HEK293T (cell line): ENCODE results near the gene ZNF57.
"Not testable (repeated sequence)": the region's sequence is repeated elsewhere in the genome, so short reads cannot be mapped to it uniquely, and the experiment has no call there.

ENCODE experiments used
- CTCF ChIA-PET: fragments of 350-600 bp; formaldehyde crosslinking; extraction: SDS; loops from one replicate; lab custom pipeline; 2021; ENCODE audit warnings: antibody characterized with exemption, inconsistent platforms; lab: Yijun Ruan, JAX
- POLR2A ChIA-PET: fragments of 350-600 bp; formaldehyde crosslinking; extraction: SDS; loops from one replicate; lab custom pipeline; 2020; ENCODE audit warnings: antibody characterized with exemption, inconsistent platforms; lab: Yijun Ruan, JAX
- DNase-seq: peaks from one replicate; pipeline ENCODE4 v3.0.0; 2012; ENCODE audit warnings: mixed read lengths; ENCODE audit errors: extremely low spot score
- ARNT ChIP-seq: fragments of 450-650 bp; IDR thresholded peaks from 2 replicates; pipeline ENCODE4 v1.6.1; 2017; ENCODE audit warnings: mild to moderate bottlenecking
- BHLHE40 ChIP-seq: fragments of 450-650 bp; IDR thresholded peaks from 2 replicates; pipeline ENCODE4 v1.6.1; 2016; ENCODE audit warnings: mild to moderate bottlenecking, moderate library complexity, borderline replicate concordance
- CTBP1 ChIP-seq: fragments of 450-650 bp; IDR thresholded peaks from 2 replicates; pipeline ENCODE4 v1.6.1; 2016; ENCODE audit warnings: borderline replicate concordance
- ELF4 ChIP-seq: fragments of 450-650 bp; IDR thresholded peaks from 2 replicates; pipeline ENCODE4 v1.6.1; 2017; ENCODE audit warnings: antibody characterized with exemption
- FOXA1 ChIP-seq: fragments of 450-650 bp; IDR thresholded peaks from 2 replicates; pipeline ENCODE4 v1.6.1; 2016; ENCODE audit warnings: mild to moderate bottlenecking
- FOXK2 ChIP-seq: fragments of 450-650 bp; IDR thresholded peaks from 2 replicates; pipeline ENCODE4 v1.6.1; 2016; ENCODE audit warnings: mild to moderate bottlenecking
- FOXM1 ChIP-seq: fragments of 450-650 bp; IDR thresholded peaks from 2 replicates; pipeline ENCODE4 v1.6.1; 2017; ENCODE audit warnings: mild to moderate bottlenecking, borderline replicate concordance
- HDGF ChIP-seq: fragments of 450-650 bp; IDR thresholded peaks from 2 replicates; pipeline ENCODE4 v1.6.1; 2017; ENCODE audit warnings: antibody characterized with exemption, borderline replicate concordance
- L3MBTL2 ChIP-seq: fragments of 450-650 bp; conservative IDR thresholded peaks from 2 replicates; pipeline ENCODE4 v1.6.1; 2016; ENCODE audit warnings: mild to moderate bottlenecking
- LEF1 ChIP-seq: fragments of 450-650 bp; IDR thresholded peaks from 2 replicates; pipeline ENCODE4 v1.6.1; 2017; ENCODE audit warnings: mild to moderate bottlenecking, borderline replicate concordance
- NFRKB ChIP-seq: fragments of 450-650 bp; IDR thresholded peaks from 2 replicates; pipeline ENCODE4 v1.6.1; 2016; ENCODE audit warnings: mild to moderate bottlenecking, moderate library complexity
- SP1 ChIP-seq: fragments of 450-650 bp; IDR thresholded peaks from 2 replicates; pipeline ENCODE4 v1.6.1; 2017
- SUZ12 ChIP-seq: fragments of 450-650 bp; IDR thresholded peaks from 2 replicates; pipeline ENCODE4 v1.6.1; 2016; ENCODE audit warnings: mild to moderate bottlenecking
- TARDBP ChIP-seq: fragments of 450-650 bp; IDR thresholded peaks from 2 replicates; pipeline ENCODE4 v1.6.1; 2016
- ZNF384 ChIP-seq: fragments of 450-650 bp; IDR thresholded peaks from 2 replicates; pipeline ENCODE4 v1.6.1; 2016
- TF ChIP-seq, protein P1 (sequence below): fragments of 450-650 bp; IDR thresholded peaks from 2 replicates; pipeline ENCODE4 v1.6.1; 2016

The ZNF57 gene

GRCh38 chr19:2888731-2889224 lies 11.9 kb upstream of the ZNF57 start:
- no peak for TF ChIP-seq FOXA1
- no peak for TF ChIP-seq ELF4
- TF ChIP-seq ARNT: no peak
- TF ChIP-seq ZNF384: no peak
- TF ChIP-seq HDGF: no peak
- no peak for TF ChIP-seq LEF1
- DNase-seq: no peak
- ChIA-PET CTCF (no interaction called here), POLR2A (no interaction called here)

DNA sequence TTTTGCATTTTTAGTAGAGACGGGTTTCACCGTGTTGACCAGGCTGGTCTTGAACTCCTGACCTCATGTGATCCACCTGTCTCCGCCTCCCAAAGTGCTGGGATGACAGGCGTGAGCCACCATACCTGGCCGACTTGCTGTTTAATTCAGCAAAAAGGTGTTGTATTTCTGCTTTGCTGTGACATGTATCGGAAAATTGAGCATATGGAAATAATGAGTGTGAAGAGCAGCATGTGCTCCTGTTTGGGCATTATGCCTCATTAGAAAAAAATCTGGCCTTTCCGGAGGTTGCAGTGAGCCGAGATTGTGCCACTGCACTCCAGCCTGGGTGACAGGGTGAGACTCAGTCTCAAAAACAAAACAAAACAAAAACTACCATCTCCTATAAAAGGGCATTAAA lies 10.2 kb upstream of the ZNF57 start:
- DNase-seq, POLR2A ChIA-PET, CTCF ChIA-PET: not testable (repeated sequence)

DNA sequence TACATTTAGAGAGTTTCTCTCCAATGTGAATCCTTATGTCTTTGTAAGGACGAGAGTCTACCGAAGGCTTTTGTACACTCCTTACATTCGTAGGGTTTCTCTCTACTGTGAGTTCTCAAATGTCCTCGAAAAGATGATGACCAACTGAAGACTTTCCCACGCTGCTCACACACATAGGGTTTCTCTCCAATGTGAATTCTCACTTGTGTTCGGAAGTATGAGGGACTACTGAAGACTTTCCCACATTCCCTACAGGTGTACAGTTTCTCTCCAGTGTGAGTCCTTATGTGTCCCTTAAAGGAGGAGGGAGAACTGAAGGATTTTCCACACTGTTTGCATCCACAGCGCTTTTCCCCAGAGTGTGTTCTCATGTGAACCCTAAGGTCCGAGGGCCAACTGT lies 4.0 kb upstream of the ZNF57 start:
- ChIA-PET POLR2A (no interaction called here), CTCF (no interaction called here)

DNA sequence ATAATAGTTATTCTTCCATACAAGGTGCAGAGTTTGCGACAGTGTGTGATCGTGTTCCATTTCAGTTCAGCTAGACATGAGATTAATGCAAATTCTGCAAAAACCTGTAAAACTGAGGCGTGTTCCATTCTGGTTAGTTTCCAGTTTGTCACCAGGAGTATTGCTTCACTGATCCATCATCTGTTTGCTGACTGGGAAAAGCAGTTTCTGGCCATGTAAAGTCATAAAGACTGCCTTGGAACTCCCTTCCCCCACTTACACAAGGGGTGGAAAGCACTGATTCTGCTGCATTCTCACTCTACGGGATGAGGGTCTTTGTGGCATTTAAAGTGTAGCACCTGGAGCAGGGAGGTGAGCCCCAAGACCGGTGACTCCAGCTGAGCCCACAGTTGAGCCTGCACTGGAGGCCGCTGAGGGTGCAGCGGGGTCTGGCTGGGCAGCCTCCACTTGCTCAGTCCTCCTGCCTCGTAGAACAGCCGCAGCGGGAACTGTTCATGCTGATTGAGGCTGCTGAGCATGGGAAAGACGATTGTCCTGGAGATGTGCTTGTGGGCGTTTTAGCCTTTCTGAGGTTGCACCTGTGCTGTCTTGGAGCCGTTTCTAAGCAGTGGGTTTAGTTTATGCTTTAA lies 2.0 kb downstream of the ZNF57 start:
- TF ChIP-seq ZNF384 (no peak), CTBP1 (no peak), L3MBTL2 (no peak), TARDBP (no peak), LEF1 (no peak)
- DNase-seq: no peak
- CTCF ChIA-PET: no interaction called here
- POLR2A ChIA-PET: interaction anchor here (2.5 kb wide), 1 partner anchor 61 kb away, joined by 12 read pairs; the partner anchor contains the start of gene ZNF555

More for the DNA sequence above, 4.0 kb upstream of the ZNF57 start:
- no peak for DNase-seq
- no peak for TF ChIP-seq FOXK2
- TF ChIP-seq BHLHE40: no peak
- no peak for TF ChIP-seq FOXA1
- no peak for TF ChIP-seq L3MBTL2
- TF ChIP-seq ZNF384: no peak
- no peak for TF ChIP-seq CTBP1
- TF ChIP-seq NFRKB: no peak
- no peak for TF ChIP-seq SP1
- no peak for TF ChIP-seq TARDBP
- no peak for TF ChIP-seq HDGF
- no peak for TF ChIP-seq ELF4
- TF ChIP-seq LEF1: no peak
- TF ChIP-seq, protein P1, sequence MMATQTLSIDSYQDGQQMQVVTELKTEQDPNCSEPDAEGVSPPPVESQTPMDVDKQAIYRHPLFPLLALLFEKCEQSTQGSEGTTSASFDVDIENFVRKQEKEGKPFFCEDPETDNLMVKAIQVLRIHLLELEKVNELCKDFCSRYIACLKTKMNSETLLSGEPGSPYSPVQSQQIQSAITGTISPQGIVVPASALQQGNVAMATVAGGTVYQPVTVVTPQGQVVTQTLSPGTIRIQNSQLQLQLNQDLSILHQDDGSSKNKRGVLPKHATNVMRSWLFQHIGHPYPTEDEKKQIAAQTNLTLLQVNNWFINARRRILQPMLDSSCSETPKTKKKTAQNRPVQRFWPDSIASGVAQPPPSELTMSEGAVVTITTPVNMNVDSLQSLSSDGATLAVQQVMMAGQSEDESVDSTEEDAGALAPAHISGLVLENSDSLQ: no peak
- no peak for TF ChIP-seq FOXM1
- no peak for TF ChIP-seq SUZ12
- no peak for TF ChIP-seq ARNT

GRCh38 chr19:2903326-2903725 lies 2.6 kb downstream of the ZNF57 start:
- POLR2A ChIA-PET, CTCF ChIA-PET, DNase-seq: not testable (repeated sequence)

GRCh38 chr19:2905918-2906519 lies 5.3 kb downstream of the ZNF57 start:
- DNase-seq: no peak
- CTCF ChIA-PET: no interaction called here
- TF ChIP-seq TARDBP: no peak
- TF ChIP-seq ELF4: no peak
- TF ChIP-seq BHLHE40: no peak
- no peak for TF ChIP-seq ZNF384
- no peak for TF ChIP-seq NFRKB
- TF ChIP-seq LEF1: no peak
- no peak for TF ChIP-seq FOXM1
- no peak for TF ChIP-seq CTBP1
- no peak for TF ChIP-seq FOXK2
- TF ChIP-seq SP1: no peak
- no peak for TF ChIP-seq FOXA1
- TF ChIP-seq HDGF: no peak
- TF ChIP-seq SUZ12: no peak
- TF ChIP-seq, protein P1: no peak
- TF ChIP-seq L3MBTL2: no peak
- TF ChIP-seq ARNT: no peak
- POLR2A ChIA-PET: no interaction called here

GRCh38 chr19:2906631-2907195 lies 6.0 kb downstream of the ZNF57 start:
- ChIA-PET CTCF (no interaction called here), POLR2A (no interaction called here)
- TF ChIP-seq SUZ12: no peak
- DNase-seq: no peak

GRCh38 chr19:2912306-2912705 lies 11.6 kb downstream of the ZNF57 start:
- DNase-seq: no peak
- CTCF ChIA-PET: no interaction called here
- POLR2A ChIA-PET: no interaction called here
- TF ChIP-seq TARDBP: no peak
- no peak for TF ChIP-seq ELF4
- no peak for TF ChIP-seq NFRKB
- TF ChIP-seq L3MBTL2: no peak
- TF ChIP-seq CTBP1: no peak
